HepG2 (cell line): Measurements from ENCODE around the gene ARHGAP23. TPM values are rescaled to one million over a fixed set of nuclear protein-coding genes. Genes with fewer than 3 reads are reported as not detected.

ENCODE experiments used
- AHDC1 ChIP-seq: sonication (generic); formaldehyde crosslinking; IDR thresholded peaks from 2 replicates; pipeline ENCODE4 v1.5.1; 2020; ENCODE audit warnings: mild to moderate bottlenecking, missing genetic modification reagents, borderline replicate concordance
- ATF7-NPFF ChIP-seq: sonication (generic); formaldehyde crosslinking; IDR thresholded peaks from 2 replicates; pipeline ENCODE4 v1.8.1; 2023; ENCODE audit warnings: mild to moderate bottlenecking, low read depth, missing genetic modification reagents, moderate library complexity
- BRCA1 ChIP-seq: sonication (generic); formaldehyde crosslinking; IDR thresholded peaks from 2 replicates; pipeline ENCODE4 v1.4.0; 2020; ENCODE audit warnings: missing genetic modification reagents
- GMEB2 ChIP-seq: IDR thresholded peaks from 2 replicates; pipeline ENCODE4 v1.6.1; 2016; ENCODE audit warnings: missing biosample characterization, missing genetic modification reagents, low read depth
- HMGXB3 ChIP-seq: sonication (generic); formaldehyde crosslinking; IDR thresholded peaks from 2 replicates; pipeline ENCODE4 v1.4.0; 2020; ENCODE audit warnings: missing genetic modification reagents, borderline replicate concordance
- HNF1B ChIP-seq: sonication (generic); formaldehyde crosslinking; IDR thresholded peaks from 2 replicates; pipeline ENCODE4 v1.5.1; 2020; ENCODE audit warnings: mild to moderate bottlenecking, moderate library complexity, missing genetic modification reagents
- KDM1A ChIP-seq: IDR thresholded peaks from 2 replicates; pipeline ENCODE4 v1.6.1; 2016; ENCODE audit warnings: missing compliant biosample characterization
- MNT ChIP-seq: fragments of 450-650 bp; IDR thresholded peaks from 2 replicates; pipeline ENCODE4 v1.6.1; 2016
- RBM22 ChIP-seq: fragments of 200-400 bp; formaldehyde crosslinking; optimal IDR thresholded peaks from 2 replicates; pipeline ENCODE3; 2017; ENCODE audit warnings: mild to moderate bottlenecking, low read length, moderate library complexity
- TBX2 ChIP-seq: sonication (generic); formaldehyde crosslinking; IDR thresholded peaks from 2 replicates; pipeline ENCODE4 v1.5.0; 2020; ENCODE audit warnings: missing genetic modification reagents, mild to moderate bottlenecking, borderline replicate concordance
- ZFP1 ChIP-seq: IDR thresholded peaks from 2 replicates; pipeline ENCODE4 v1.6.1; 2016
- ZMYM4 ChIP-seq: sonication (generic); formaldehyde crosslinking; IDR thresholded peaks from 2 replicates; pipeline ENCODE4 v1.8.1; 2023; ENCODE audit warnings: mild to moderate bottlenecking, missing genetic modification reagents
- polyA plus RNA-seq, 8 experiments: library from polyadenylated mRNA; depleted of rRNA in 3 of 8; stranded (reverse) in 7 of 8; unstranded in 1 of 8; fragments of >200 nt; fragmentation: Illumina TruSeq in 4 of 8; extraction: Trizol in 4 of 8; gene quantifications; 2 replicates each; pipeline versions ENCODE4 v1.2.1 to v1.2.3, GENCODE V29; 2011 to 2016; ENCODE audit warnings: low read depth in 4 of 8, missing spikeins in 1 of 8, mixed read lengths in 1 of 8; ENCODE audit not compliant: insufficient read depth in 1 of 8
- total RNA-seq, 5 experiments: library from RNA; depleted of rRNA; stranded (reverse); fragments of >200 nt; fragmentation: Illumina TruSeq; extraction: Trizol; gene quantifications; 2 replicates each; pipeline ENCODE4 v1.2.3, GENCODE V29; 2016; ENCODE audit warnings: low read depth in 1 of 5

Gene ARHGAP23
- total and polyA plus RNA-seq, 2 of the 13 experiments (the other 11 are each of a cell fraction or from before 2014, with no cell fraction given) = 0.03 TPM; not detected in 1

GRCh38 chr17:38557836-38558727 is 129.8 kb downstream of the ARHGAP23 start (continued):
- TF ChIP-seq HMGXB3 (CRISPR knock-in tag) (peak; percentile 41; the same call in 1 of the 2 replicates), ZFP1 (CRISPR knock-in tag) (0 out of 2 replicates have a peak, but pooled peaks have one; percentile 31), KDM1A (CRISPR knock-in tag) (no peak), RBM22 (no peak), AHDC1 (CRISPR knock-in tag) (no peak), BRCA1 (no peak), GMEB2 (CRISPR knock-in tag) (no peak), ZMYM4 (CRISPR knock-in tag) (0 out of 2 replicates have a peak, but pooled peaks have one; percentile 43), HNF1B (CRISPR knock-in tag) (peak; percentile 96), TBX2 (CRISPR knock-in tag) (peak; percentile 72; the same call in 1 of the 2 replicates), ATF7-NPFF (CRISPR knock-in tag) (peak; percentile 87), MNT (no peak)
